GM12874 (cell line): ENCODE data around the gene NUBP1.

Experiments
- CTCF ChIP-seq: IDR thresholded peaks from 2 replicates; pipeline ENCODE4 v1.5.1; 2011; ENCODE audit warnings: low read depth, mild to moderate bottlenecking, control low read depth, low read length, moderate library complexity; ENCODE audit not compliant: insufficient read depth

NUBP1 gene

GRCh38 chr16:10743610-10744369 lies at the start of gene NUBP1:
NUBP1 (plus strand) TSS chr16:10743842; CDS start chr16:10743864, 22 bp downstream.
- no peak for TF ChIP-seq CTCF

DNA sequence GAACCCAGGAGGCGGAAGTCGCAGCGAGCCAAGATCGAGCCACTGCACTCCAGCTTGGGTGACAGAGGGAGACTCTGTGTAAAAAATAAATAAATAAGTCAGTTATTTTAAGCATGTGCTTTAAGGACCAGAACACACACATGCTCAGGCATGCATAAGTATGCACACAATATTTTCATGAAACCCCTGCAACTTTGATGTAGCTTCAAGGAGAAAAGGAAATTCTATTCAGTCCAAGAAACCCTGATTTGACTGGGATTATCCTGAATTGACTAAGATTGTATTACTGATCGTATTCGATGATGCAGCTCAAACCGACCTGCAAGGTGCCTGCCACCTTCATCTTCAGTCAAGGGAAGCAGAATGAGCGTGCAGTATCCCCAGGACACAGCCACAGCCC lies 49.8 kb upstream of the NUBP1 start:
- no peak for TF ChIP-seq CTCF

DNA sequence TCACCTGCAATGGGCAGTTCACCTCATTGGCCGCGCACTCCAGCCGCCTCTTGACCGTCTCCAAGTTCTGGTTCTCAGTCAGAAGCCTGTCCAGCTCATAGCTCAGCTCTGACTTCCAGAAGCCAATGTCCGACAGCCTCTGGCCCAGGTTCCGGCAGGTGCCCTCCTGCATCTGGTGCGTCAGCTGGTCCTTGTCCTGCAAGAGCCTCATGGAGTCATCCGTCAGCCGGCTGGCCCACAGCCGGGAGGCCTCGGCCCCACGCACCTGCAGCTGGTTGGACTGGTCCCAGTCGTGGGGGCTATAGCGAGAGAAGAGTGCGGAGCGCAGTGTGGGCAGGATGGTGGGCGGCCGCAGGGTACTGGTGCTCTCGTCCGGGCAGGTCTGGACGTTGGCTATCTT lies 49.3 kb upstream of the NUBP1 start:
- no peak for TF ChIP-seq CTCF

DNA sequence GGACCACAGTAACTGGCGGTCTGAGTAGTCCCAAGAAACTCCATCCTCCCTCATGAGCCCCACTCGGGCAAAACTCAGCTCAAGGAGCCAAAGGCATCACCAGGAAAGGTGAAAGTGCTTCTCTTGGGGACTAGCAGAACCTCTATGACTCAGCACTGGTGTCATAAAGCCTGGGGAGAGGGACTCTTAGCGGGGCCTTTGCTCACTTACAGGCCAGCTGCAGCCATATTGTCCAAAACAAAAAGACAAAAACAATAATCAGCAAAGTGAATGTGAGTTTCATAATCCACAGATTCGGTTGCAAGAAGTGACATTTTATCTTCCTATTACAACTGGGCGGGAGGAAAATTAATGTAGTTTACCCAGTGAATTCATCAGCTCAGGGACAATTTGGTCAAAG lies 48.8 kb upstream of the NUBP1 start, which contains the start of gene TEKT5:
Gene TEKT5 (minus strand): TSS at position 101 of the 400 bp plus-strand sequence. CDS start 57 bp downstream, at position 44.
- TF ChIP-seq CTCF: no peak

DNA sequence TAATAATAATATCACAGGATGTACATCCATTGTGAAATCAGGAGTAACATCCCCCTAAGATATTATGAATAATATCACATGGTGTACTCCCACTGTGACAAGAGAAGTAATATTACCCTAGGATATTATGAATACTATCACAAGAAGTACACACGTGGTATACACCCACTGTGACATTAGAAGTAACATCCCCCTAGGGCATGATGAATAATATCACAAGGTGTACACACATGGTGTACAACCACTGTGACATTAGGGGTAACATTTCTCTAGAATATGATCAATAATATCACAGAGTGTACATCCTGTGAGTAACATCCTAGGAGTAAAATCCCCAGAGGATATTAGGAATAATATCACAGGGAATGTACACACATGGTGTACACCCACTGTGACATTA lies 43.9 kb upstream of the NUBP1 start:
- TF ChIP-seq CTCF: no peak

- TF ChIP-seq CTCF: no peak
Observed at GRCh38 chr16:10708969-10709368, 34.7 kb upstream of the NUBP1 start.

GRCh38 chr16:10728003-10728887 lies 15.4 kb upstream of the NUBP1 start:
- no peak for TF ChIP-seq CTCF
